Measurements from ENCODE around the gene KLHL29.

DNA sequence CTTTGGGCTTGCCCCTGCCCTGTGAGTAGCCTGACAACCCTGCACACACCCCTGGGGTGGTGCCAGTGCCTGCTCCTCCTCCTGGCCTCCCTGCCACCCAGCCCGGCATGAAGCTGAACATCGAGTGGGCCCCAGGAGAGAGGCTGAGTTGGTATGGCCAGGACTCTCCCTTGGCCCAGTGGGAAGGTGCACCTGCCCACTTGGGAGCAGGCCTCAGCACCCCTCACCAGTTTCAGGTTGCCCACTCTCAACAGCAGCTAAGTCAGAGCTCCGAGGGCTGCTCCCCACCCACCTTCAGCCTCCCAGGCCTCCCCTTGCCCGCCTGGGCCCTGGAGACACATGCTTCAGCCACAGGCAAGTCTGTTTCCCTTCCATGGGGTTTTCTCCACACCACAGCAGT is 203.1 kb downstream of the KLHL29 start:
- no peak for TF ChIP-seq POLR2A (IDR thresholded peaks at IDR 0.05)
- TF ChIP-seq, protein P1, sequence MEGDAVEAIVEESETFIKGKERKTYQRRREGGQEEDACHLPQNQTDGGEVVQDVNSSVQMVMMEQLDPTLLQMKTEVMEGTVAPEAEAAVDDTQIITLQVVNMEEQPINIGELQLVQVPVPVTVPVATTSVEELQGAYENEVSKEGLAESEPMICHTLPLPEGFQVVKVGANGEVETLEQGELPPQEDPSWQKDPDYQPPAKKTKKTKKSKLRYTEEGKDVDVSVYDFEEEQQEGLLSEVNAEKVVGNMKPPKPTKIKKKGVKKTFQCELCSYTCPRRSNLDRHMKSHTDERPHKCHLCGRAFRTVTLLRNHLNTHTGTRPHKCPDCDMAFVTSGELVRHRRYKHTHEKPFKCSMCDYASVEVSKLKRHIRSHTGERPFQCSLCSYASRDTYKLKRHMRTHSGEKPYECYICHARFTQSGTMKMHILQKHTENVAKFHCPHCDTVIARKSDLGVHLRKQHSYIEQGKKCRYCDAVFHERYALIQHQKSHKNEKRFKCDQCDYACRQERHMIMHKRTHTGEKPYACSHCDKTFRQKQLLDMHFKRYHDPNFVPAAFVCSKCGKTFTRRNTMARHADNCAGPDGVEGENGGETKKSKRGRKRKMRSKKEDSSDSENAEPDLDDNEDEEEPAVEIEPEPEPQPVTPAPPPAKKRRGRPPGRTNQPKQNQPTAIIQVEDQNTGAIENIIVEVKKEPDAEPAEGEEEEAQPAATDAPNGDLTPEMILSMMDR (IDR thresholded peaks at IDR 0.05) = no peak

All from tibial nerve (tissue), 3 donors.